Measurements from ENCODE around the gene NPTN. TPM values are rescaled to one million over a fixed set of nuclear protein-coding genes. Genes with fewer than 3 reads are reported as not detected.

The NPTN gene
- total RNA-seq, 1 experiment from 2014 or later, result 164 TPM

DNA sequence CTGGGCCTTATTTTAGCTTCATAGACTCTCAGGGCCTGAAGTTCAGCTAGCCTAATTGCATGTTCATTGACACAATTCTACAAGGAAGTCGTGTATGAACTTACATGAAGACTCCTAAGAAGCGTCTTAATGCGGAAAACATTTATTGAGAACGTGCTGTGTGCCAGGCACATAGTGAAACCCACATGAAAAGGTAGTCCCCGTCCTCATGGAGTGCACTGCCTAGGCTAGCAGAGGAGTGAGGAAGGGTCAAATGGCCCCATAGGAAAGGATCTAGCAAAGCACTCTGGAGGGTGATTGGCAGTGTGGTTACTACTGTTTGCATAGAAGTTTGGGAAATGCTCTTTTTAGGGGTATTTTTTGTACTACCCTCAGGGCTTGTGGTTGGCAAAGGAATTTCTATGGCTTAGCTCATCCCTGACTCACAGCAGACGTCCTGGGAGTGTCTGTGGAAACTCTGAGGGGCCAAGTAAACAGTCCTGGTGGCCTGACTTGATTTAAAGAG lies 854 bp upstream of the NPTN start:
- Histone ChIP-seq H3K4me1 (ENCODE audit: insufficient read depth, low read length) (peaks cover 51% of the 10 kb centered on the region), H3K36me3 (ENCODE audit: low read depth, low read length) (no peaks in the 10 kb centered on the region), H4K20me1 (ENCODE audit: low read length) (peaks cover 32% of the 10 kb centered on the region), H3K9me3 (ENCODE audit: low read length) (no peaks in the 10 kb centered on the region), H3K27ac (ENCODE audit: low read length) (peak overlapping the region; percentile 100), H3K4me2 (ENCODE audit: low read length) (peak overlapping the region; percentile 83), H3K79me2 (ENCODE audit: low read length) (peaks cover 38% of the 10 kb centered on the region), H2AFZ (ENCODE audit: low read length) (0 out of 2 replicates have a peak overlapping the region, but pooled peaks have one; percentile 16), H3K27me3 (ENCODE audit: low read length) (no peaks in the 10 kb centered on the region), H3K4me3 (ENCODE audit: low read length) (peak overlapping the region; percentile 58), H3K9me2 (replicated peaks; ENCODE audit: low read length) (no peaks in the 10 kb centered on the region), H3K9ac (ENCODE audit: low read length) (peak overlapping the region; percentile 90), H3F3A (ENCODE audit: low read length, unreplicated experiment) (peaks cover 6% of the 10 kb centered on the region)
- BruUV-seq (replicated peaks), result no TSS peak
- ChIA-PET CTCF (interaction anchor here (0.5 to 1.1 kb wide), 3 partner anchors 16 to 66 kb away, joined by 4 to 7 read pairs (median 5); no protein-coding TSS in a partner anchor), POLR2A (ENCODE audit: unreplicated experiment) (interaction anchor here (0.5 to 0.6 kb wide), 3 partner anchors 64 to 81 kb away, joined by 3 to 5 read pairs (median 4); no protein-coding TSS in a partner anchor)
- TF ChIP-seq, protein P1, sequence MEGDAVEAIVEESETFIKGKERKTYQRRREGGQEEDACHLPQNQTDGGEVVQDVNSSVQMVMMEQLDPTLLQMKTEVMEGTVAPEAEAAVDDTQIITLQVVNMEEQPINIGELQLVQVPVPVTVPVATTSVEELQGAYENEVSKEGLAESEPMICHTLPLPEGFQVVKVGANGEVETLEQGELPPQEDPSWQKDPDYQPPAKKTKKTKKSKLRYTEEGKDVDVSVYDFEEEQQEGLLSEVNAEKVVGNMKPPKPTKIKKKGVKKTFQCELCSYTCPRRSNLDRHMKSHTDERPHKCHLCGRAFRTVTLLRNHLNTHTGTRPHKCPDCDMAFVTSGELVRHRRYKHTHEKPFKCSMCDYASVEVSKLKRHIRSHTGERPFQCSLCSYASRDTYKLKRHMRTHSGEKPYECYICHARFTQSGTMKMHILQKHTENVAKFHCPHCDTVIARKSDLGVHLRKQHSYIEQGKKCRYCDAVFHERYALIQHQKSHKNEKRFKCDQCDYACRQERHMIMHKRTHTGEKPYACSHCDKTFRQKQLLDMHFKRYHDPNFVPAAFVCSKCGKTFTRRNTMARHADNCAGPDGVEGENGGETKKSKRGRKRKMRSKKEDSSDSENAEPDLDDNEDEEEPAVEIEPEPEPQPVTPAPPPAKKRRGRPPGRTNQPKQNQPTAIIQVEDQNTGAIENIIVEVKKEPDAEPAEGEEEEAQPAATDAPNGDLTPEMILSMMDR (conservative IDR thresholded peaks at IDR 0.05; ENCODE audit: low read depth, low read length), result no peak
- no peak for TF ChIP-seq EZH2phosphoT487 (IDR thresholded peaks at IDR 0.05; ENCODE audit: borderline replicate concordance, low read length)
- TF ChIP-seq EZH2 (IDR thresholded peaks at IDR 0.05; ENCODE audit: low read length, unreplicated experiment), result no peak
- intact Hi-C loops (cut with micrococcal nuclease), result loop anchor here (10.0 kb wide), 1 partner anchor 349 kb away; no protein-coding TSS in a partner anchor
- DNase-seq (peak; percentile 98), ATAC-seq (peak; percentile 49)

GRCh38 chr15:73632670-73633058 lies 525 bp downstream of the NPTN start:
- Histone ChIP-seq H3K27ac (ENCODE audit: low read length) (peak overlapping the region; percentile 18), H3K4me1 (ENCODE audit: insufficient read depth, low read length) (peaks cover 64% of the 10 kb centered on the region), H3K9me2 (replicated peaks; ENCODE audit: low read length) (no peaks in the 10 kb centered on the region), H3K27me3 (ENCODE audit: low read length) (no peaks in the 10 kb centered on the region), H3K4me2 (ENCODE audit: low read length) (peak overlapping the region; percentile 98), H3K9ac (ENCODE audit: low read length) (peak overlapping the region; percentile 88), H2AFZ (ENCODE audit: low read length) (no peak overlapping the region), H3K9me3 (ENCODE audit: low read length) (no peaks in the 10 kb centered on the region), H3F3A (ENCODE audit: low read length, unreplicated experiment) (peaks cover 6% of the 10 kb centered on the region), H3K36me3 (ENCODE audit: low read depth, low read length) (no peaks in the 10 kb centered on the region), H3K79me2 (ENCODE audit: low read length) (peaks cover 52% of the 10 kb centered on the region), H4K20me1 (ENCODE audit: low read length) (peaks cover 45% of the 10 kb centered on the region), H3K4me3 (ENCODE audit: low read length) (peak overlapping the region; percentile 90)
- ChIA-PET CTCF (no interaction called here), POLR2A (ENCODE audit: unreplicated experiment) (no interaction called here)
- ATAC-seq, result no peak
- intact Hi-C loops (cut with micrococcal nuclease), result loop anchor here (10.0 kb wide), 1 partner anchor 348 kb away; no protein-coding TSS in a partner anchor
- TF ChIP-seq, protein P1 (conservative IDR thresholded peaks at IDR 0.05; ENCODE audit: low read depth, low read length), result no peak
- TF ChIP-seq EZH2phosphoT487 (IDR thresholded peaks at IDR 0.05; ENCODE audit: borderline replicate concordance, low read length), result no peak
- no peak for TF ChIP-seq EZH2 (IDR thresholded peaks at IDR 0.05; ENCODE audit: low read length, unreplicated experiment)
- no TSS peak for BruUV-seq (replicated peaks)
- DNase-seq, result no peak

Measured in PC-3 (cell line).